ENCODE measurements around the gene CDH20. TPM values are rescaled to one million over a fixed set of nuclear protein-coding genes. Genes with fewer than 3 reads are reported as not detected.

The CDH20 gene
- polyA plus RNA-seq, 3 donors from 2014 or later, result not detected

DNA sequence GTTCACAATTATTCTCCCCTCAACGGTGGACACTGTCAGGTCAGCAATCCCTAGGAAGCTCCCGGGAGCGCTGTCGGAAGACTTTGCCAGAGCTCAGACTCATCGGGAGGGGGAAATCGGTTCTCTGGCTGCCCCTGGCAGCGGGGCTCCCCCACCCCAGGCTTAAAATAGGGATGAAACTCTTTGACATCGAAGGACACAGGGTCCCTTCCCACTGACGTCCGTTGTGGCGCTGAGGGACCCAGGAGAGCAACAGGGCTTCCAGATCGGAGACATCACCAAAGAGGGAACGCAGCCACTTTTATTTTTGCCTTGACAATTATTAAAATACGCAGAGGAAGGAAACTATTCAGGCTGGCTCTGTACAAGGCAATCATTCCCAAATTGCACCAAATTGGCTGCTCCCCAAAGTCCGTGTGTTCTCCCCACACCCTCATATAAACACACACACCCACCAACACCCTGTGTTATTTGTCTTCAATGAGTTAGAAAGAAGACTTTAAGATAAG lies 249.0 kb downstream of the CDH20 start:
- H3K4me3 Mint-ChIP-seq, result no peak overlapping the region

DNA sequence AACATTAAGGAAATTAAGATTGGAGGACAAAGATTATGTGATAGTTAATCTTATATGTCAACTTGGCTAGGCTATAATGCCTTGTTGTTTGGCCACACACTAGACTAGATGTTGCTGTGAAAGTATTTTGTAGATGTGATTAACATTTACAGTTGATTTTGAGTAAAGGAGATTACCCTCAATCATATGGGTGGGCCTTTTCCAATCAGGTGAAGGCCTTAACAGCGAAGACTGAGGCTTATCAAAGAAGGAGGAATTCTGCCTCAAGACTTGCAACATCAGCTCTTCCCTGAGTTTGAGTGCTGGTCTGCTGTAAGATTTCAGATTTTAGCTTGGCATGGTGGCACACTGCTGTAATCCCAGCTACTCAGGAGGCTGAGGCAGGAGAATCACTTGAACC lies 250.3 kb downstream of the CDH20 start:
- DNase-seq, result no peak
- peaks cover 2 to 19% (median 9%) of the 10 kb centered on the region in 3 donors for H3K27me3 Mint-ChIP-seq (ENCODE audit: low read depth in 3 of 3)
- H3K9me3 Mint-ChIP-seq, result peaks cover 0 to 1% (median 0%) of the 10 kb centered on the region in 6 donors
- peak overlapping the region in 1 of 6 donors; percentile 73 for H3K27ac Mint-ChIP-seq
- peaks cover 6 to 8% of the 10 kb centered on the region in 2 donors for H3K4me1 Mint-ChIP-seq
- no peak overlapping the region for H3K4me3 Mint-ChIP-seq
- no peaks in the 10 kb centered on the region for H3K36me3 Mint-ChIP-seq

More for the DNA sequence above, 249.0 kb downstream of the CDH20 start:
- peaks cover 0 to 1% (median 0%) of the 10 kb centered on the region in 6 donors for H3K9me3 Mint-ChIP-seq
- H3K4me1 Mint-ChIP-seq, result peaks cover 6 to 8% of the 10 kb centered on the region in 2 donors
- no peak overlapping the region for H3K27ac Mint-ChIP-seq
- no peaks in the 10 kb centered on the region for H3K36me3 Mint-ChIP-seq
- DNase-seq, result no peak
- peaks cover 2 to 17% (median 7%) of the 10 kb centered on the region in 3 donors for H3K27me3 Mint-ChIP-seq (ENCODE audit: low read depth in 3 of 3)

- H3K27ac Mint-ChIP-seq, result no peak overlapping the region
Measured at GRCh38 chr18:61587865-61588264, 254.6 kb downstream of the CDH20 start.

GRCh38 chr18:61589053-61589723 lies 256.0 kb downstream of the CDH20 start:
- Mint-ChIP-seq H3K27me3 (ENCODE audit: low read depth in 3 of 3) (peaks cover 2 to 7% (median 4%) of the 10 kb centered on the region in 3 donors), H3K36me3 (peaks cover 0 to 3% (median 0%) of the 10 kb centered on the region in 3 donors), H3K27ac (no peak overlapping the region), H3K9me3 (no peaks in the 10 kb centered on the region), H3K4me1 (no peaks in the 10 kb centered on the region), H3K4me3 (no peak overlapping the region)
- no peak for DNase-seq

More at GRCh38 chr18:61587865-61588264, 254.6 kb downstream of the CDH20 start:
- no peak for DNase-seq
- Mint-ChIP-seq H3K4me3 (no peak overlapping the region), H3K9me3 (no peaks in the 10 kb centered on the region), H3K36me3 (no peaks in the 10 kb centered on the region), H3K27me3 (ENCODE audit: low read depth in 3 of 3) (peaks cover 2 to 8% (median 7%) of the 10 kb centered on the region in 3 donors), H3K4me1 (no peaks in the 10 kb centered on the region)

DNA sequence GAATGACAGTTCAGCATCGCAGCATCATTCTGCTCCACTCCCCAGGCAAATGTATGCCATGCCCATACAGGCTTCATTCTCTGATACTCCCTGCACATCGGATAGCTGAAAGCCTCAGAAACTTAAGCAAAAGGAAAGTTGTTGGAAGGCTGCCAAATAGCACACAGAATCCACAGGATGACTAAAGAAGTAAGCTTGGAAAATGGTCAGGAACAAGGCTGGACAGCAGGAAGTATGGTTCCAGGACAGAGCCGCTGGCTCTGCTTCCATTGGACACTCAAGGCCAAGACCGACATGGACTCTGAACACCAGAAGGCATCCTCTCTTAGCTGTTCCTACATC lies 256.5 kb downstream of the CDH20 start:
- no peaks in the 10 kb centered on the region for H3K4me1 Mint-ChIP-seq
- no peaks in the 10 kb centered on the region for H3K9me3 Mint-ChIP-seq
- H3K36me3 Mint-ChIP-seq, result peaks cover 0 to 3% (median 0%) of the 10 kb centered on the region in 3 donors
- H3K27me3 Mint-ChIP-seq (ENCODE audit: low read depth in 3 of 3), result peaks cover 2 to 5% (median 4%) of the 10 kb centered on the region in 3 donors
- H3K4me3 Mint-ChIP-seq, result no peak overlapping the region
- no peak for DNase-seq
- no peak overlapping the region for H3K27ac Mint-ChIP-seq

DNA sequence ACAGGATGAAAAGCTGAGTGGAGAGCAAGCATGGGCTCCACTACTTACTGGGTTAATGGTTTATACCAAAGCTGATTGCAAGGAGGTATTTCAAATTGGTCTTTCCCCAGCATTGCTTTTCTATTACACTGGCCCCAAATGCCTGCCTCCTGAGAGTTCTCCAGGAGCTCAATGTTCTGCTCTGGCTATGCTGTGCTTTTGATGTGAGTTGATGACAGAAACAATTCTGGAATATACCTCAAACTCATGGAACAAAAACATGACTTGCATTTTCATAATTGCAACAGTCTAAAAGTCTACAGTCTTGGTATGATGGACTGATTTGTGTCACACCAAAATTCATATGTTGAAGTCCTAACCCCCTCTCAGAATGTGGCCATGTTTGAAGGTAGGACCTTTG lies 258.0 kb downstream of the CDH20 start:
- DNase-seq, result no peak
- H3K27me3 Mint-ChIP-seq (ENCODE audit: low read depth in 3 of 3), result peaks cover 0 to 4% (median 2%) of the 10 kb centered on the region in 3 donors
- no peak overlapping the region for H3K4me3 Mint-ChIP-seq
- no peak overlapping the region for H3K27ac Mint-ChIP-seq
- H3K9me3 Mint-ChIP-seq, result no peaks in the 10 kb centered on the region
- peaks cover 0 to 3% (median 0%) of the 10 kb centered on the region in 3 donors for H3K36me3 Mint-ChIP-seq
- no peaks in the 10 kb centered on the region for H3K4me1 Mint-ChIP-seq

DNA sequence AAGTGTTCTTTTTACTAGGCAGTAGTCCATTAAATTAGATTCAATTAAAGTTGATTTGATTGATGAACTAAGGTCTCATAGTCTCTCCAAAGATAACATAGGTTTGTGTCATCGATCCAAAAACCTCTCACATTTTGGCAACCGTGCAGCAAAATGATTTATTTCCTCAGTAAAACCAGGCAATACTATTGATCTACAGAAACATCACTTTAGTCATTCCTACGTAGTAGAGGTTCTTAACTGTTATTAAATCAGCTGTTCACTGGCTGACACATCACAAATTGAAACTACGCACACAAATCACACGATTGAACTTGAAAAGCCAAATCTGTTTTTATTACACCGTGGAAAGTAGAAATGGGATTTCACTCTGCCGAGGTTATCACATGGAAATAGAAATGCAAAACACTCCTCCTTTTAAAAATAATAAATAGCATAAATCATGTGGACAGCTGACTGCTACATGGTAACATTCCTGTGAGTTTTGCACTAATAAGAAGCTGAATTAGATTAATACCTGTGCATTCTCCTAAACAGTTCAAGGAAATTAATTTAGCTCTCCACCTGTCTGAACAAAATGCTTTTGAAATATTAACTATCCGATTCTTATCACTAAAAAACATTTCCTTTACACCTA lies 262.5 kb downstream of the CDH20 start:
- Mint-ChIP-seq H3K36me3 (peaks cover 0 to 3% (median 0%) of the 10 kb centered on the region in 3 donors), H3K27me3 (ENCODE audit: low read depth in 3 of 3) (peaks cover 1 to 7% (median 6%) of the 10 kb centered on the region in 3 donors), H3K4me1 (no peaks in the 10 kb centered on the region), H3K9me3 (no peaks in the 10 kb centered on the region), H3K4me3 (no peak overlapping the region), H3K27ac (no peak overlapping the region)
- DNase-seq, result no peak

DNA sequence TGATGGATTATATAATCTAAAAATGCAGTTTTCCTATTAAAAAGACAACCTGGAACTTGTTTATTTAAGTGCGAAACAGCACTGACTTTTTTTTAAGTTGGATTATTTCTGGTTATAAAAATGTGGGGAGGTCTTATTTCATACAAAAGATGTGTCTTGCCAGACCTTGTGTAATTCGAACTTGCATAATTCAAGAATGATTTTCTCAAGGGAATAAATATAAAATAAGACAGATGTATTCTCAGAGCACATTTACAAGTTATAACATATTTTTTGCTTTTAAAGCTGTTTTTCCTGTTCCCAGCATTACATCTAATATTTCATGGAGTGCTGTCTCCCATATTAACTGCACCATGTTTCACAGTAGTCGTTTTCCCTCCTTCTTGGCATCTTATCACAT lies 263.1 kb downstream of the CDH20 start:
- Mint-ChIP-seq H3K27me3 (ENCODE audit: low read depth in 3 of 3) (peaks cover 1 to 7% (median 6%) of the 10 kb centered on the region in 3 donors), H3K4me1 (no peaks in the 10 kb centered on the region), H3K9me3 (no peaks in the 10 kb centered on the region), H3K4me3 (no peak overlapping the region), H3K36me3 (peaks cover 0 to 3% (median 0%) of the 10 kb centered on the region in 3 donors), H3K27ac (no peak overlapping the region)
- DNase-seq, result no peak

DNA sequence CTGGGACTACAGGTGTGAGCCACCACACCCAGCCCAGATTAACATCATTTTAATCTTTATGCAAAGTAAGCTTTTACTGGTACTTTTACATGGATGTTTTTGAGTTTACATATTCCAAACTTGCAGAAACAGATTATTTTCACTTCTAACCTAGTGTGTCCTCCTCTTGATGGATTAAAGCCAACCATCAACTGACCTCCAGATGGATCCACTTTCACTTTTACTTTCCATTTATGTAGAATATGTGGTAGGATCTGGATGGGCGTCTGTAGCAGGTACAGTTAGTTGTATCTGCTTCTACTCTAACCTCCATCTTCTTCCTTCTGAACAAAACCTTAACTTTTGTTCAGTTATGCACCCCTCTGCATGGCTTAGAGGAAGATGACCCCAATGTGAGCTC lies 264.1 kb downstream of the CDH20 start:
- Mint-ChIP-seq H3K4me3 (no peak overlapping the region), H3K27ac (no peak overlapping the region), H3K9me3 (no peaks in the 10 kb centered on the region)

GRCh38 chr18:61600422-61600821 lies 267.2 kb downstream of the CDH20 start:
- no peak overlapping the region for H3K4me3 Mint-ChIP-seq

More for the DNA sequence above, 264.1 kb downstream of the CDH20 start:
- H3K27me3 Mint-ChIP-seq (ENCODE audit: low read depth in 3 of 3), result peaks cover 1 to 7% (median 6%) of the 10 kb centered on the region in 3 donors
- H3K4me1 Mint-ChIP-seq, result no peaks in the 10 kb centered on the region
- DNase-seq, result no peak
- H3K36me3 Mint-ChIP-seq, result peaks cover 0 to 3% (median 0%) of the 10 kb centered on the region in 3 donors

DNA sequence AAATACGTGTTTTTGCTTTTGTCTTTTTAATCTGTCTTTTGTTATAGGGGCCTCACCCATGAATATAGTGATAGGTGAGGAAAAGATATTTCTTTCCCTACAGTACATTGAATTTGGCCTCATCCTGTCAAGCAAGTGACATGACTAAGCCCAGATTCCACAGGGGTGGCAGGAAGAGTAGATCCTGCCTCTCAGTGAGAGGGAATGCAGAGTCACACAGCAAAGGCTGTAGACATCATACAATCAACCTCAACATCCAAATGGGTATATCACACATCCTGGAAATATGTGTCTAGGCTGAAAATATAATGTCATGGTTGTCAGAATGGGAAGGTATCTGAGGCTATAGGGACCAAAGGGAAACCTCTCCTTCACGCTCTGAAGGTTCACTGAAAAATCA lies 269.6 kb downstream of the CDH20 start:
- DNase-seq, result no peak
- no peak overlapping the region for H3K4me3 Mint-ChIP-seq
- H3K36me3 Mint-ChIP-seq, result no peaks in the 10 kb centered on the region
- H3K27ac Mint-ChIP-seq, result no peak overlapping the region
- peaks cover 0 to 2% (median 0%) of the 10 kb centered on the region in 6 donors for H3K9me3 Mint-ChIP-seq
- no peaks in the 10 kb centered on the region for H3K4me1 Mint-ChIP-seq
- H3K27me3 Mint-ChIP-seq (ENCODE audit: low read depth in 3 of 3), result peaks cover 1 to 9% (median 4%) of the 10 kb centered on the region in 3 donors

More at GRCh38 chr18:61600422-61600821, 267.2 kb downstream of the CDH20 start:
- Mint-ChIP-seq H3K27me3 (ENCODE audit: low read depth in 3 of 3) (peaks cover 1 to 7% (median 6%) of the 10 kb centered on the region in 3 donors), H3K27ac (no peak overlapping the region), H3K9me3 (no peaks in the 10 kb centered on the region), H3K36me3 (no peaks in the 10 kb centered on the region), H3K4me1 (no peaks in the 10 kb centered on the region)
- DNase-seq, result no peak

All from immature natural killer cell (primary cell).